Measurements from ENCODE around the gene RASSF9.

Gene RASSF9

DNA sequence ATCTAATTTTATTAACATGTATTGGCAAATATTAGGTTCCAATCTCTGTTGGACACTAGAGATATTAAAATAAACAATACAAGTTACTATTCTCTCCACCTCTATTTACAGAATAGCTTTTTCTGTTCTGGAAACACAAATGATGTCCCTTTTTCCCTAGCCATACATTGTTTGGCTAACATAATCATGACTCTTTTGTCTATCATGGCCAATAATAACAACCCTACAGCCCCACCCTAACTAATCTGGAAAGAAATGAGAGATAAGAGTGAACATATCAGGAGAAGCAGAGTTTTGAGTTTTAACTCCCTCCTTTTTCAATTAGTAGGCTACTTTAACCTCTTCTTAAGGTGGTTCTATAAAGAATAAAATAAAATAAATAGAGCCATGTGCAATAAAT lies 40.2 kb downstream of the RASSF9 start:
- in situ Hi-C loops (cut with HindIII; ENCODE audit: low sequenced_read_pairs) = no loop called here
- no peak for DNase-seq (ENCODE audit: low read depth, low spot score)
- no peak overlapping the region for H3K4me3 ChIP-seq (ENCODE audit: low read depth, low read length)
- TF ChIP-seq, protein P1, sequence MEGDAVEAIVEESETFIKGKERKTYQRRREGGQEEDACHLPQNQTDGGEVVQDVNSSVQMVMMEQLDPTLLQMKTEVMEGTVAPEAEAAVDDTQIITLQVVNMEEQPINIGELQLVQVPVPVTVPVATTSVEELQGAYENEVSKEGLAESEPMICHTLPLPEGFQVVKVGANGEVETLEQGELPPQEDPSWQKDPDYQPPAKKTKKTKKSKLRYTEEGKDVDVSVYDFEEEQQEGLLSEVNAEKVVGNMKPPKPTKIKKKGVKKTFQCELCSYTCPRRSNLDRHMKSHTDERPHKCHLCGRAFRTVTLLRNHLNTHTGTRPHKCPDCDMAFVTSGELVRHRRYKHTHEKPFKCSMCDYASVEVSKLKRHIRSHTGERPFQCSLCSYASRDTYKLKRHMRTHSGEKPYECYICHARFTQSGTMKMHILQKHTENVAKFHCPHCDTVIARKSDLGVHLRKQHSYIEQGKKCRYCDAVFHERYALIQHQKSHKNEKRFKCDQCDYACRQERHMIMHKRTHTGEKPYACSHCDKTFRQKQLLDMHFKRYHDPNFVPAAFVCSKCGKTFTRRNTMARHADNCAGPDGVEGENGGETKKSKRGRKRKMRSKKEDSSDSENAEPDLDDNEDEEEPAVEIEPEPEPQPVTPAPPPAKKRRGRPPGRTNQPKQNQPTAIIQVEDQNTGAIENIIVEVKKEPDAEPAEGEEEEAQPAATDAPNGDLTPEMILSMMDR (IDR thresholded peaks at IDR 0.05; ENCODE audit: low read depth, low read length) = no peak

DNA sequence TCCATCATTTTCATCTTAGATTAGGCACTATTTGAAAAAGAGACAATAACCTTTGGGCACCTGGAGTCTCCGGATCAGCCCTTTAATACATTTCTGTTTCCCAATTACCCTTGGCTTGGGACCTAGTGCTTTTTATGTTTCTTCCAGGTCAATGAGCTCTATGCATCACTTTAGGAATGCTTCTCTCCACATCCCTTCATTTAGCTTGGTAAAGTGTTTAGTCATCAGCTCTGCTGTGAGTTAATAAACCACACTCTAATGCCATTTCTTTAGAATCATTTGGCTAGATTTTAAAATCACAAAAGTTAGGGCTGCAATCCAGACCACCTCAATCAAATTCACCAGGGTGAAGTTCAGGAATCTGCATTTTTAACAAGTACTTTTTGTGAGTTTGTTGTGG lies 41.7 kb downstream of the RASSF9 start:
- in situ Hi-C loops (cut with HindIII; ENCODE audit: low sequenced_read_pairs) = no loop called here
- TF ChIP-seq, protein P1 (IDR thresholded peaks at IDR 0.05; ENCODE audit: low read depth, low read length) = no peak
- peak; percentile 87 for DNase-seq (ENCODE audit: low read depth, low spot score)
- H3K4me3 ChIP-seq (ENCODE audit: low read depth, low read length) = no peak overlapping the region

DNA sequence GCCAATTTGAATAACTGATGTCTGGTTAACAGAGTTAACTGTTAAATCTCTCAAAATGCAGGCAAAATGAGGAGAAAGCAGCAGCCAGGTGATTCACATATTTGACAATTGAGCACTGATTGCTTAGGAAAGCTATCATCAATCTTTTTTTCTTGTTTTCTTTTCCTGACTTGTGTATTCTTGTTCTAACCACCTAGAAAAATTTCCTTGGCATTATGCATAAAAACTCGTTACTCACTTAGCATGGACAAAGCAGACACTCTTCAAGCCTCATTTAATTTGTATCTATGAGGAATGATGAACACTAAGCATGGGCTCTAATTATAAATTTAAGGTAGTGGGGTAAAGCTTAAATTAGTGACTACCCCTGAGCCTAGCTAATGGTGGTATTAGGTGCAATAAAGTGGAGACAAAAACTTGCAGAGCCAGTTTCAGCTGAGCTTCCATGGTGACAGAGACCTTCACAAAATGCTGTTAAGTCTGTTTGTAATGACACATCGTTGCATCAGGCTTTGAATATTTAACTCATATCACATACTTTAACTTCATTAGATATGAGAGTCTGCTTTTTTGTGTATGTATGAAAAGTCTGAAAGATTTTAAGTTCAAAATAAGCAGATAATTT lies 52.0 kb downstream of the RASSF9 start:
- no peak for DNase-seq (ENCODE audit: low read depth, low spot score)
- H3K4me3 ChIP-seq (ENCODE audit: low read depth, low read length) = no peak overlapping the region
- TF ChIP-seq, protein P1 (IDR thresholded peaks at IDR 0.05; ENCODE audit: low read depth, low read length) = no peak
- in situ Hi-C loops (cut with HindIII; ENCODE audit: low sequenced_read_pairs) = no loop called here

- TF ChIP-seq, protein P1 (IDR thresholded peaks at IDR 0.05; ENCODE audit: low read depth, low read length) = no peak
- in situ Hi-C loops (cut with HindIII; ENCODE audit: low sequenced_read_pairs) = no loop called here
- DNase-seq (ENCODE audit: low read depth, low spot score) = no peak
Measured at GRCh38 chr12:85782711-85783110, 53.5 kb downstream of the RASSF9 start.

GRCh38 chr12:85781766-85782165 lies 54.4 kb downstream of the RASSF9 start:
- TF ChIP-seq, protein P1 (IDR thresholded peaks at IDR 0.05; ENCODE audit: low read depth, low read length) = no peak

More at GRCh38 chr12:85782711-85783110, 53.5 kb downstream of the RASSF9 start:
- H3K4me3 ChIP-seq (ENCODE audit: low read depth, low read length) = no peak overlapping the region

DNA sequence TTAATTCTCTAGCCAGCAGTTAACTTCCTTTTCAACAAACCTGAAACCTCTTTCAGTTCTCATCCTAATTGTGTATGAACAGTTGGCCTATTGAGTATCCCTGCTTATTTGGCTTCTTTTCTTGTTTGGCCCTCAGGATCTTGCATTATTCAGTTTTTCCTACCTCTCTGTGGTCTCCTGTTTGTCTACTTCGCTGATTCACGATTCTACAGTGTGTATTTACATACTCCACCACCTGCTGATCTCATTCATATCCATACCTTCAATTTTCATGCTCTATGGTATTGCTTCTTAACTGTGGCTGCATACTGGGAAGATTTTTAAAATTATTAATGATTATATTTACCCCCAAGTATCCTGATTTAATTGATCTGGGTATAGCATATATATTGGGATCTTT lies 56.4 kb downstream of the RASSF9 start:
- TF ChIP-seq, protein P1 (IDR thresholded peaks at IDR 0.05; ENCODE audit: low read depth, low read length) = no peak
- in situ Hi-C loops (cut with HindIII; ENCODE audit: low sequenced_read_pairs) = no loop called here
- no peak for DNase-seq (ENCODE audit: low read depth, low spot score)
- no peak overlapping the region for H3K4me3 ChIP-seq (ENCODE audit: low read depth, low read length)

More at GRCh38 chr12:85781766-85782165, 54.4 kb downstream of the RASSF9 start:
- in situ Hi-C loops (cut with HindIII; ENCODE audit: low sequenced_read_pairs) = no loop called here
- no peak overlapping the region for H3K4me3 ChIP-seq (ENCODE audit: low read depth, low read length)
- DNase-seq (ENCODE audit: low read depth, low spot score) = no peak
